NB4 (cell line): ENCODE data around the gene FBXL20.

Experiments used
- DNase-seq: peaks from one replicate; pipeline ENCODE4 v3.0.0; 2010; ENCODE audit warnings: low read depth
- H3K4me3 ChIP-seq: one replicate; pipeline ENCODE4 v1.5.1; 2011; ENCODE audit warnings: mild to moderate bottlenecking, low read depth, low read length, moderate library complexity
- CTCF ChIP-seq: IDR thresholded peaks from one replicate; pipeline ENCODE4 v1.5.1; 2012; ENCODE audit warnings: low read depth, low read length
- MYC ChIP-seq: IDR thresholded peaks from 2 replicates; pipeline ENCODE4 v1.6.1; 2011; ENCODE audit warnings: low read depth, low read length
- POLR2A ChIP-seq: IDR thresholded peaks from 2 replicates; pipeline ENCODE4 v1.6.1; 2011; ENCODE audit warnings: mild to moderate bottlenecking; ENCODE audit not compliant: insufficient read length; ENCODE audit errors: extremely low read depth
- TF ChIP-seq, protein P1 (sequence below): IDR thresholded peaks from 2 replicates; pipeline ENCODE4 v1.6.1; 2011; ENCODE audit warnings: low read depth, low read length

Gene FBXL20

GRCh38 chr17:39225959-39226683 is 175.3 kb downstream of the FBXL20 start:
- no peak overlapping the region for H3K4me3 ChIP-seq
- DNase-seq = no peak
- TF ChIP-seq, protein P1, sequence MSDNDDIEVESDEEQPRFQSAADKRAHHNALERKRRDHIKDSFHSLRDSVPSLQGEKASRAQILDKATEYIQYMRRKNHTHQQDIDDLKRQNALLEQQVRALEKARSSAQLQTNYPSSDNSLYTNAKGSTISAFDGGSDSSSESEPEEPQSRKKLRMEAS = no peak
- TF ChIP-seq POLR2A = no peak
- no peak for TF ChIP-seq CTCF
- no peak for TF ChIP-seq MYC

GRCh38 chr17:39225308-39225958 is 176.0 kb downstream of the FBXL20 start, which contains the start of gene STAC2:
Gene STAC2, minus strand, starts transcription at chr17:39225945. Its CDS starts 443 bp downstream, at chr17:39225502.
- H3K4me3 ChIP-seq = no peak within 1 kb of the TSS
- TF ChIP-seq MYC (no peak), POLR2A (no peak), CTCF (no peak)
- TF ChIP-seq, protein P1 = no peak
- no peak for DNase-seq

GRCh38 chr17:39224778-39225307 is 176.6 kb downstream of the FBXL20 start:
- no peak for TF ChIP-seq MYC
- TF ChIP-seq CTCF = no peak
- TF ChIP-seq, protein P1 = no peak
- TF ChIP-seq POLR2A = no peak
- no peak overlapping the region for H3K4me3 ChIP-seq

DNA sequence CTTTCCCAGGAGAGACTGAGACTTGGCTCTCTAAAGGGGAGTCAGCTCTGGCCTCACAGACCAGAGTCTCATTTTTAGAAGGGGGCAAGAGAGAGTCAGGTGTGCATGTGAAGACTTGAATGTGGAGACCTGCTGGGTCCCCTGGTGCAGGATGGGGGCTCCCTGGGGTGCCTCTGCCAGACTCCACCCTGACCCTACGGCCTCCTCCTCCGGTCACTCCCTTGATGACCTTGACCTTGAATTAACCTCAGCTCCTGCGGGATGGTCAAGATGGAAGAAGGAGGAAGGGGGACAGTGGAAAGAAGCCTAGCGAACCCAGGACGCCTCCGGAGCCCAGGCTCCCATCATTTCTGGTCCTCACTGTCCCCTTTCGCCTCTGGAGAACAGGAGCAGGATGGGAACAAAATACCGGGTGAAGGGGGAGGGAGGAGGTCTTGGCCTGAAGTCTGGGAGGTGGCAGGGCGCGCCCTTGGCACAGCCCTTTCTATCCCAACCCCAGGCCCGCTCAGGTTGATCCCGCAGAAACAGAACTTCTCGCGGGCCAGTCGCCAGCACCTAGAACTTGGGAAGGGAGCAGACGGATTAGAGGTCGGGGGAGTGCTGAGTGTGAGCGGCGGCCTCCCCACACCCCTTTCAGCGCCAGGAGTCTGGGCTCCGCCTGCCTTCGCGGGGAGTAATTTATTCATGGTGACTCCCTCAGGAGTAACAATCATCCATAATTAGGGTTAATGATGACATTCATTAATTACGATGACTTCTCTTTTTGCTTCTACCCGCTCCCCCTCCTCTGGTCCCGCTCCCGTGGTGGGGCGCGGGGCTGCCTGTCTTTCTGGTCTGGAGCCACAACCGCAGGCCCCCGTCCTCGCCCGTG is 177.3 kb downstream of the FBXL20 start:
- no peak for DNase-seq
- H3K4me3 ChIP-seq = no peak overlapping the region
- no peak for TF ChIP-seq CTCF
- no peak for TF ChIP-seq POLR2A
- TF ChIP-seq, protein P1 = no peak
- no peak for TF ChIP-seq MYC

More at GRCh38 chr17:39224778-39225307, 176.6 kb downstream of the FBXL20 start:
- no peak for DNase-seq

DNA sequence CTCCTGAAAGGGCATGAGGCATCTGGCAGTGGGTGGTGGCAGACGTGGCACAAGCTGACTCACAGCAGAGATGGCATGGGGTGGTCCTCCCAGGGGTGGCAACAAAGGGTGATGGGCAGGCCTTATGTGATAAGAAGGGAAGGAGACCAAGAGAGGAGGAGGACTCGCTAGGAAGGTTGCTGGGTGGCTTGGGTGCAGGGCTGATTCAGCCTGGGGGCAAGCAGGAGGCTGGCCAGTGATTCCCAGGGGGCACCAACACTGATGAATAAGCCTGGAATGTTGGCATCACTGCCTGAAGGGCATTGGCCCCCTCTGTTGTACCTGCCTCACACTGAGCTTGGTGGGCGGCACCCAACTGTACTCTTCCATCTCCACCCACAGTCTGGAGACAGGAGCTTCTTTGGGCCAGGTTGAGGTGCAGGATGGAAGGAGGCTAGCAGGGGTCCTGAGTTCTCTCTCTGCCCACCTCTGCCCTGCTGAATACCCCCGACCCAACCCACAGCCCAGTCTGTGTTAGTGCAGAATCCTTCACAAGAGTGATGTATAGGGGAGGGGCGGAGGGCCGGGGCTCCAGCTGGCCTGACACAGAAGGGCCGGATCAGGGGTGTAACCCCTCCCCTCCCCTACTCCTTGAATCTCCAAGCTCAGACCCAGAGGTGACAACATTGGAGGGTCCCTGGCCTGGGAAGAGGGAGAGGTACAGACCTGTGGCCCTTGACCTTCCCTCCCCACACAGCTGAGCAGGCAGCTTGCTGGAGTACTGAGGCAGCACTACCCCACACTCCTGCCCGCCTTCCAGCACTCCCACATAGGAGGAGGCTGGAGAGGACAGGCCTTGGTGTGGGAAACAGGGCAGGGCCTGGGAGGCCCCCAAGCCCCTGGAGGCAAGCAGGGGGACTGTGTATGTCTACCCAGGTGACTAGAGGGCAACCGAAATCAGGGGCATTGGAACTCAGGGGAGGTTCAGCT is 178.3 kb downstream of the FBXL20 start:
- H3K4me3 ChIP-seq = no peak overlapping the region

More for the DNA sequence above, 178.3 kb downstream of the FBXL20 start:
- TF ChIP-seq CTCF (no peak), POLR2A (no peak), MYC (no peak)
- TF ChIP-seq, protein P1 = no peak
- no peak for DNase-seq
